Loucy (cell line): ENCODE results near the gene GTSE1.

Experiments
- EZH2phosphoT487 ChIP-seq: fragments of 200-600 bp; IDR thresholded peaks from 2 replicates; pipeline ENCODE4 v1.6.1; 2018; ENCODE audit warnings: antibody characterized with exemption, mild to moderate bottlenecking, moderate library complexity, borderline replicate concordance
- TF ChIP-seq, protein P1 (sequence below): fragments of 200-600 bp; sonication (generic); conservative IDR thresholded peaks from 2 replicates; pipeline ENCODE4 v1.5.1; 2014; ENCODE audit warnings: mild to moderate bottlenecking, antibody characterized with exemption, low read length

DNA sequence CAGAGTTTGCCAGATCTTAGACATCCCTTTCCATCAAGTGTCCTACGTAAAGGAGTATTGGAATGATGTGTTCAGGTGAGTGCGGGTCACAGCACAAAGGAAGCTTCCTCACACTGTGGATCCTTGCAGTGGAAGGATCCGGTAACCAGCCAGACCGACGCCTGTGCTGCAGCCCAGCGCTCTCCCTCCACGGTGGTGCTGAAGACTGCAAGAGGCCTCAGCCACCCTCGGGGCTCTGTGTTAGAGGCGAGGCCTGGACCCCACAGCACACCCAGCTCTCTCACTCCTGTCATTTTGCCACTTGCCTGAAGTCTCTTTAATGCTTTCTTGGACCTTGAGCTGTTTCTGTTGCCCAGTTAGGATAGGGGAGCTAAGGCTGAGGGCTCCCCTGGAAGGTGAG, 41.2 kb downstream of the GTSE1 start:
- TF ChIP-seq, protein P1, sequence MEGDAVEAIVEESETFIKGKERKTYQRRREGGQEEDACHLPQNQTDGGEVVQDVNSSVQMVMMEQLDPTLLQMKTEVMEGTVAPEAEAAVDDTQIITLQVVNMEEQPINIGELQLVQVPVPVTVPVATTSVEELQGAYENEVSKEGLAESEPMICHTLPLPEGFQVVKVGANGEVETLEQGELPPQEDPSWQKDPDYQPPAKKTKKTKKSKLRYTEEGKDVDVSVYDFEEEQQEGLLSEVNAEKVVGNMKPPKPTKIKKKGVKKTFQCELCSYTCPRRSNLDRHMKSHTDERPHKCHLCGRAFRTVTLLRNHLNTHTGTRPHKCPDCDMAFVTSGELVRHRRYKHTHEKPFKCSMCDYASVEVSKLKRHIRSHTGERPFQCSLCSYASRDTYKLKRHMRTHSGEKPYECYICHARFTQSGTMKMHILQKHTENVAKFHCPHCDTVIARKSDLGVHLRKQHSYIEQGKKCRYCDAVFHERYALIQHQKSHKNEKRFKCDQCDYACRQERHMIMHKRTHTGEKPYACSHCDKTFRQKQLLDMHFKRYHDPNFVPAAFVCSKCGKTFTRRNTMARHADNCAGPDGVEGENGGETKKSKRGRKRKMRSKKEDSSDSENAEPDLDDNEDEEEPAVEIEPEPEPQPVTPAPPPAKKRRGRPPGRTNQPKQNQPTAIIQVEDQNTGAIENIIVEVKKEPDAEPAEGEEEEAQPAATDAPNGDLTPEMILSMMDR = no peak
- no peak for TF ChIP-seq EZH2phosphoT487
